Endothelial cell (in vitro differentiated cells): ENCODE results near the gene SLC51B. TPM values are rescaled to one million over a fixed set of nuclear protein-coding genes. Genes with fewer than 3 reads are reported as not detected.

Source experiments
- DNase-seq: peaks from one replicate; pipeline ENCODE4 v3.0.0; 2021; ENCODE audit warnings: low spot score
- H3K27ac Mint-ChIP-seq: one replicate; pipeline ENCODE4 v1.8.0; 2021; ENCODE audit warnings: mixed read lengths, inconsistent platforms; ENCODE audit not compliant: unreplicated experiment
- H3K27me3 Mint-ChIP-seq: one replicate; pipeline ENCODE4 v1.8.0; 2021; ENCODE audit warnings: mild to moderate bottlenecking, moderate library complexity, mixed read lengths, inconsistent platforms; ENCODE audit not compliant: unreplicated experiment
- H3K36me3 Mint-ChIP-seq: one replicate; pipeline ENCODE4 v1.8.0; 2021; ENCODE audit warnings: mild to moderate bottlenecking, low read depth, mixed read lengths, inconsistent platforms; ENCODE audit not compliant: unreplicated experiment
- H3K4me1 Mint-ChIP-seq: one replicate; pipeline ENCODE4 v1.8.0; 2021; ENCODE audit warnings: mild to moderate bottlenecking, mixed read lengths, inconsistent platforms; ENCODE audit not compliant: unreplicated experiment
- H3K4me3 Mint-ChIP-seq: one replicate; pipeline ENCODE4 v1.8.0; 2021; ENCODE audit warnings: mild to moderate bottlenecking, mixed read lengths, inconsistent platforms; ENCODE audit not compliant: unreplicated experiment
- H3K9me3 Mint-ChIP-seq: one replicate; pipeline ENCODE4 v1.8.0; 2021; ENCODE audit warnings: mixed read lengths, inconsistent platforms; ENCODE audit not compliant: unreplicated experiment
- total RNA-seq: library from RNA; stranded (reverse); fragmentation: NEBNext Ultra II Directional; extraction: Animal tissue kit (Norgen Biotek cat#: 25700); gene quantifications from one replicate; pipeline ENCODE4 v1.2.1, GENCODE V29; 2021; ENCODE audit not compliant: unreplicated experiment
- TF ChIP-seq, protein P1 (sequence below): fragments of 200-600 bp; sonication (generic); IDR thresholded peaks from one replicate; pipeline ENCODE4 v1.5.0; 2021; ENCODE audit warnings: antibody characterized with exemption; ENCODE audit not compliant: unreplicated experiment

The SLC51B gene
- total RNA-seq, 1 donor from 2014 or later: not detected

DNA sequence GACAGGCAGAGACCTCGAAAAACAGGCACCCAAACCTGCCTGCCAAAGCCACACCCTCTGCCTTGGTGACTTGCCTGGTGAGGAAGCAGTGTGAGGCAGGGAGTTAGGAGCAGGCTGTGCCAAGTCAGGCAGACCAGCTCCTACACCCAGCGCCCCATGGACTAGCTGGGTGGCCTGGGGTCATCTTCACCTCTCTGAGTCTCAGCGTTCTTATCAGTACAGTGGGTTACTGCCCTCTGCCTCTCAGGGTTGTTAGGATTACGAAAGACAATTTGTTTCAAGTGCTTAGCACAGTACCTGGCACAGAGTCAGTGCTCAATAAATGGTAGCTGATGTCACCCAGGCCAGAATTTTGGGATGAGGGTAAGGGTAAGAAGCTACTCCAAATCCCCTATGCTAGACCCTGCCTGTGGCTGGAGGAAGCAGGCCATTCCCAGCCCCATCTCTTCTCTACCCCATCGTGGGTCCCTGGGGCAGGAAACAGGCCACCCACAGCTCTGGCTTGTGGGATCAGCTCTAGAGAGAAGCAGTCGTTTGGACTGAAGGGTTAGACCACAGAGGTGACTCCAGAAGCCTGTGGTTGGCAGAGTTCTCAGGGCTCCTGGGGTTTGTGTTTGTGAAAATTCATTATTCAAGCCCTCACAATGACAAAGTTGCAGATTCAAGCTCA, 10.1 kb downstream of the SLC51B start:
- H3K9me3 Mint-ChIP-seq: no peaks in the 10 kb centered on the region
- no peak overlapping the region for H3K27ac Mint-ChIP-seq
- peaks cover 7% of the 10 kb centered on the region for H3K27me3 Mint-ChIP-seq
- DNase-seq: no peak
- TF ChIP-seq, protein P1, sequence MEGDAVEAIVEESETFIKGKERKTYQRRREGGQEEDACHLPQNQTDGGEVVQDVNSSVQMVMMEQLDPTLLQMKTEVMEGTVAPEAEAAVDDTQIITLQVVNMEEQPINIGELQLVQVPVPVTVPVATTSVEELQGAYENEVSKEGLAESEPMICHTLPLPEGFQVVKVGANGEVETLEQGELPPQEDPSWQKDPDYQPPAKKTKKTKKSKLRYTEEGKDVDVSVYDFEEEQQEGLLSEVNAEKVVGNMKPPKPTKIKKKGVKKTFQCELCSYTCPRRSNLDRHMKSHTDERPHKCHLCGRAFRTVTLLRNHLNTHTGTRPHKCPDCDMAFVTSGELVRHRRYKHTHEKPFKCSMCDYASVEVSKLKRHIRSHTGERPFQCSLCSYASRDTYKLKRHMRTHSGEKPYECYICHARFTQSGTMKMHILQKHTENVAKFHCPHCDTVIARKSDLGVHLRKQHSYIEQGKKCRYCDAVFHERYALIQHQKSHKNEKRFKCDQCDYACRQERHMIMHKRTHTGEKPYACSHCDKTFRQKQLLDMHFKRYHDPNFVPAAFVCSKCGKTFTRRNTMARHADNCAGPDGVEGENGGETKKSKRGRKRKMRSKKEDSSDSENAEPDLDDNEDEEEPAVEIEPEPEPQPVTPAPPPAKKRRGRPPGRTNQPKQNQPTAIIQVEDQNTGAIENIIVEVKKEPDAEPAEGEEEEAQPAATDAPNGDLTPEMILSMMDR: no peak
- H3K4me3 Mint-ChIP-seq: no peak overlapping the region
- H3K4me1 Mint-ChIP-seq: peaks cover 2% of the 10 kb centered on the region
- no peaks in the 10 kb centered on the region for H3K36me3 Mint-ChIP-seq

DNA sequence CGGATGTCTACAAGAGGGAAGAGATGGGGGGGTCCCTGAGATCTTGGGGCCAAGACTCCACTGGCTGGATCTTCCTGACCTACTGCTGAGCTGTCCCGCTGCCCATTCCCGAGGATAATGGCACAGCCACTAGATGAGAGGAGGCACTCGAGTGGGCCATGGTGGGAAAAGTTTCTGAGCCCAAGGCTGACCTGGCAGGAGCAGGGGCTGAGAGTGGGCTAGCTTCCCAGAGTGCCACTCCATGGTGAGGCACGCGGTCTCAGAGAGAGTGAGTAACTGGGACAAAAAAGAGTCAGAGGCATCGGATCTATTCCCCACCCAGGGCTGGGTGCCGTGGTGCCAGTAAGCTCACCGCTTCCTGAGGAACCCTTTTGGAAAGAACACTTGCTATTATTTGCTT, 10.9 kb downstream of the SLC51B start:
- Mint-ChIP-seq H3K4me1 (no peaks in the 10 kb centered on the region), H3K9me3 (no peaks in the 10 kb centered on the region), H3K27ac (no peak overlapping the region), H3K4me3 (no peak overlapping the region), H3K36me3 (no peaks in the 10 kb centered on the region), H3K27me3 (peaks cover 7% of the 10 kb centered on the region)
- no peak for DNase-seq
- TF ChIP-seq, protein P1: no peak

DNA sequence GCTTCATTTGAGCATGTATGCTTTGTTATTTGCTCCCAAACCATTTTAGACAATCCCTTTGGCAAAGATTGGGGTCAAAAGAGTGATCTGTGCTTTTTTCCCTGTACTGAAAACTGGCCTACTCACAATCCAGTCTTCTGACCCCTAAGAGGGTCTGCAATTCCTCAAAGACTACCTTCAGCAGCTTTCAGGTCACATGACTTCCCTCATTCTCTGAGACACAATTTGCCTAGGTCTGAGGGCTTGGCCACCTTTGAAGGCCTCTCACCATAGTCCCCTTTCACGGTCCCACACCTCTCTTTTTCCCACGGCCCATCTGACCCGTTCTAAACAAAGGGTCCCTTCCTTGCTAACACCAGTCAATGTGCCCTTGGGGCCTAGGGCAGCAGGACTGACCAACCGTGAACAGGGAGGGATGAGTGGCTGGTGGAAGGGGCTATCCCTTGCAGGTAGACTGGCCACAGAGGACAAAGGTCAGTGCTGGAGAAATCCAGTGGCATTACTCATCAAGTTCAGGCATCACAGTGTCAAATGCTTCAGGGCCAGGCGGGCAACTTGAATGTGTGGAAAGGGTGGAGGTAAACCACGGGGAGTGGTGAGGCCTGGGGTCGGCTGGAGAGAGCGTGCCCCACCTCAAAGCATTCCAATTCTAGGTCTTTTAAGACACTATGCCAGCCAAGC, 11.8 kb downstream of the SLC51B start:
- H3K4me1 Mint-ChIP-seq: no peaks in the 10 kb centered on the region
- TF ChIP-seq, protein P1: no peak
- peaks cover 4% of the 10 kb centered on the region for H3K27me3 Mint-ChIP-seq
- DNase-seq: no peak
- no peak overlapping the region for H3K27ac Mint-ChIP-seq
- no peaks in the 10 kb centered on the region for H3K36me3 Mint-ChIP-seq
- no peaks in the 10 kb centered on the region for H3K9me3 Mint-ChIP-seq
- no peak overlapping the region for H3K4me3 Mint-ChIP-seq

DNA sequence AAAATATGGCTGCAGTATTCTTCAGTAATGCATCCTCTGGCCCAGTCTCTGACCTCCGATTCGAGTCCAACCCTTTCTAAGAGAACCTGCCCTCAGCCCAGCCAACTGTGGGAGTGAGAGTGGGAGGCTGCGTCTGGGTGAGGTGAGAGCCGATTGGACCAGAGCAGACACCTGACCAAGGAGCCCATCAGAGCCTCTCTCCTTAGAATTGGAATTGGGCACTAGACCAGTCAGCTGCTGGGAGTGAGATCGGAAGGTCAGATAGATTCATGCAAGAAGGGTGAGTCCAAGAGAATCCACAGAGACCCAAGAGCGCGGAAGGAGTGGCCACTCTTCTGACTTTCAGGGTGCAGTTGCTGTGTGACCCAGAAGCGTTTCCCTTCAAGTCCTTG, 12.4 kb downstream of the SLC51B start:
- DNase-seq: no peak
- no peaks in the 10 kb centered on the region for H3K4me1 Mint-ChIP-seq
- no peaks in the 10 kb centered on the region for H3K9me3 Mint-ChIP-seq
- no peaks in the 10 kb centered on the region for H3K36me3 Mint-ChIP-seq
- H3K27me3 Mint-ChIP-seq: peaks cover 3% of the 10 kb centered on the region
- TF ChIP-seq, protein P1: no peak
- no peak overlapping the region for H3K27ac Mint-ChIP-seq
- H3K4me3 Mint-ChIP-seq: no peak overlapping the region
